RKO (cell line): Measurements from ENCODE around the gene DHRS3.

Experiments
- DNase-seq: peaks from one replicate; pipeline ENCODE4 v3.0.0-alpha.2; 2016; ENCODE audit warnings: low spot score

DHRS3 gene

DNA sequence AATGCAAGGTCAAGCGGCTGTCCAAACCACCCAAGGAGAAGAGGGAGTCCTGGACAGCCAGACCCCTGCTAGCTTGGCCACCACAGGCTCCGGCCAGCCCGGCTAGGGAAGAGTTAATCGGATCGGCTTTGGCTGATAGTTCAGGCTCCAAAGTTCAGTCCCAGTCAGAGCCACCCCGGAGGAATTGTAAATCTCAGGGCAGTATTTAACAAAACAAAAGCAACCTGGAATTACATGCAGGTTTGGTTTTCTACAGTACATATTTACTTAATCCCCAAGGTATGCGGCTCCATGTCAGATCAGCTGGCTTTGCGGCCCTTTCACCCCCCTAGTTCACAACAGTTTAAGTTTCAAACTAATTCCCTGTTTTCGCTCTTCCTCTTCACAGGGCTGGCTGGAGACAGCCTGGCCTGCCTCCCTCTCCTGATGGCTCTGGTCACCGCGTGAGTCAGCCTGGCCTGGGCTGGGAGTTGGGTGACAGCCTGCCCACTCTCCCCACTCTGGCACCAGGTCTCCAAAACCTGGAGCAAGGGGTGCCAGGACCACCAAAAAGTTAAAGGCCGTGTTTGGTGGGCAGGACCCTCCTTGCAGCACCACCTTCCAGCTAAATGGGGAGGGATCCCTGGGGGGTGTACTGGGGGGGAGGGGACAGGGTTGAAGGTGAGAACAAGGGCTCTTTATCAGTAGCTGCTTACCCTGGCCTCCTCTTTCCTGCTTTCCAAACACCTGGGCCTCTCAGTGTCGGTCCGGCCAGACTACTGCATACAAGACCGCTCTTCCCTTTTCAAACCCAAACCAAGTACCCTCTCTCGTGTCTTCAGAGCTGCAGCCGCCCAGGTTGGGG, 1.9 kb downstream of the DHRS3 start:
- DNase-seq: no peak

- DNase-seq: no peak
Measured at GRCh38 chr1:12615159-12615864, 2.7 kb downstream of the DHRS3 start.

GRCh38 chr1:12614402-12615158, 3.4 kb downstream of the DHRS3 start:
- DNase-seq: no peak

DNA sequence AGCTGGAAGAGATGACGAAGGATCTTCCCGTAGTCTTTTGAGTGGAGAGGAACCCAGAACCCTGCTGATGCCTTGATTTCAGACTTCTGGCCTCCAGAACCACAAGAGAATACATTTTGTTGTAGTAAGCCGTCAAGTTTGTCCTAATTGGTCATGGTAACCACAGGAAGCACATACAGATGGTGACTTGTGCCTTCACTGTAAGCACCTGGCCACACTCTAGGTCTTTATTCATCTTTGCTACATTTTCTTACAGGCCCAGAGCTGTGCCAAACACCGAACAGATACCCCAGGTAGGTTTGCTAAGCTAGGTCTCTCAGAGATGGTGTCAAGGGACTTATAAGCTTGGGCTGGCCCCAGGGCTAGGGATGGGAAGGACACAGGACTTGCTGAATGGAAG, 4.8 kb downstream of the DHRS3 start:
- DNase-seq: no peak

DNA sequence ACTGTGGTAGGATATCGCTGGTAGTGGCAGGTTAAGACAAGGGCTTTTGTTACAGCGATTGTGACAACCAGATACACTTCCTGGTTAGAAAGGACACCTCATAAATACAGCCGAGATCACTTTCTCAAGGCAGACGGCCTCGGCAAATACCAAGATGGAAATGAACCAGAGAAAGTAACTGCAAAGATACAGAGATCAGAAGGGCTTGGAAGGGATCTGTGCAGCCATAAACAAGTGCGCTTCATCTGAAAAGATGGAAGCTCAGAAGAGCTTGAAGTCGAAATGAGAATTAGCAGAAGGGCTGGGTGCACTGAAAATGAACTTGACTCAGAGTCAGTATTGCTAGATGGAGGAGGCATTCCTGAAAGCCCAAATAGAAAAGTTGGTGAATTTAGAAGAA, 7.1 kb downstream of the DHRS3 start:
- no peak for DNase-seq

- no peak for DNase-seq
Measured at GRCh38 chr1:12610305-12610935, 7.6 kb downstream of the DHRS3 start.

DNA sequence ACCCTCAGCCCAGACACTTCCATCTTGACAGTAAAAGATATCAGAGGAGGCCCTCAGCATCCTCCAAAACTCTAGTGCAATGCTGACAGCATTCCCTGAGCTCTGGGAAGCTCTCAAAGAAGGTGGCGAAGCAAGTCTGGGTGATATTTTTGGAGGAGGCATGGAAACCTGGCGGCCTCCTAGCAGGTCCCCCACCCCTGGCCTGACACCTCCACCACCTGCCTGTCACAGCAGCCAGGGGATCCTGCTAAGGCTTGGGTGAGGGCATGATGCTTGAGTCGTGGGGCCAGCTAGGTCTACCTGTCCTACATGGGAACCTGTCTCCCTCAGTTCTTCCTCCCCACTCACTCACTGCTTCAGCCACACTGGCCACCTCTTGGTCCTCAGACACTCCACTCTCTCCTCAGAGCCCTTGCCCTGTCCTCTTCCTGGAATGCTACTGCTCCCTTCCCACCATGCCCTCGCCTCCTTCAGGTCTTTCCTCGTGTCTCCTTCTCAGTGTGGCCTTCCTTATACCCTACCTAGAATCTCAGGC, 8.5 kb downstream of the DHRS3 start:
- DNase-seq: no peak

GRCh38 chr1:12608311-12608957, 9.6 kb downstream of the DHRS3 start:
- DNase-seq: no peak

DNA sequence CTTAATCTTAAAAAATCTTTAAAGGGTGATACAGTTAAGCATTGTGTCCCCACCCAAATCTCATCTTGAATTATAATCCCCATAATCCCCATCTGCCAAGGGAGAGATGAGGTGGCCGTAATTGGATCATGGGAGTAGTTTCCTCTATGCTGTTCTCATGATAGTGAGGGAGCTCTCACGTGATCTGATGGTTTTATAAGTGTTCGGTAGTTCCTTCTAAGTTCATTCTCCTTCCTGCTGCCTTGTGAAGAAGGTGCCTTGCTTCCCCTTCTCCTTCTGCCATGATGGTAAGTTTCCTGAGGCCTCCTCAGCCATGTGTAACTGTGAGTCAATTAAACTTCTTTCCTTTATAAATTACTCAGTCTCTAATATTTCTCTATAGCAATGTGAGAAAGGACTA, 10.7 kb downstream of the DHRS3 start:
- no peak for DNase-seq

DNA sequence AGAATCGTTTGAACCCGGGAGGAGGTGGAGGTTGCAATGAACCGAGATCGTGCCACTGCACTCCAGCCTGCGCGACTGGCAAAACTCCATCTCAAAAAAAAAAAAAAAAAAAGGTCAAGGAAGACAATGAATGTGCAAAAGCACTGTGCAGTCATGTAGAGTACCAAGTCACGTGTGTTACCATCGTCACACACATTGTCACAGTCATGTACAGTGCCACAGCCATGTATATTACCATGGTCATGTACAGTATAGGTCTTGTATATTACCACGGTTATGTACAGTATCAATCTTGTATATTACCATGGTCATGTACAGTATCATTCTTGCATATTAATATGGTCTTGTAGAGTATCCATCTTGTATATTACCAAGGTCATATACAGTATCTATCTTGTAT, 13.0 kb downstream of the DHRS3 start:
- no peak for DNase-seq

GRCh38 chr1:12604114-12604874, 13.7 kb downstream of the DHRS3 start:
- peak; percentile 95 for DNase-seq

DNA sequence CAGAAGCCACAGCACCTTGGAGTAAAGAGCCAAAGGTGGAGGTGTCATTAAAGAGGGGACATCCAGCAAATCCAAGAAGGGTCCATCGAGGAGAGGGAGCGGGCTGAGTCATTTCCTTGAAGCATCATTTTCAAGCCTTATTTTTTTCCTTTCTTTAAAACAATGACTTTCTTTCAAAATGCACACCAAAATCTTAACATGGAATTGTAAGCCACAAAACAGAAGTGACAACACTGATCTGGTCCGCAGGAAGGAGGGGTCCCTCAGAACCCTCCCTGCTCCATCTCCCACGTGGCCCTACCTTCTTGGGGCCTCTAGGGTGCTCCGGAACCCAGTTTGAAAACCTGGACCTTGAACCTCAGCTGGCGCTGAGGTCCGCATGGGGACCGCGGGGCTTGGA, 14.8 kb downstream of the DHRS3 start:
- DNase-seq: no peak

- DNase-seq: no peak
Measured at GRCh38 chr1:12602659-12603024, 15.4 kb downstream of the DHRS3 start.

GRCh38 chr1:12601700-12602658, 16.0 kb downstream of the DHRS3 start:
- peak; percentile 62 for DNase-seq

DNA sequence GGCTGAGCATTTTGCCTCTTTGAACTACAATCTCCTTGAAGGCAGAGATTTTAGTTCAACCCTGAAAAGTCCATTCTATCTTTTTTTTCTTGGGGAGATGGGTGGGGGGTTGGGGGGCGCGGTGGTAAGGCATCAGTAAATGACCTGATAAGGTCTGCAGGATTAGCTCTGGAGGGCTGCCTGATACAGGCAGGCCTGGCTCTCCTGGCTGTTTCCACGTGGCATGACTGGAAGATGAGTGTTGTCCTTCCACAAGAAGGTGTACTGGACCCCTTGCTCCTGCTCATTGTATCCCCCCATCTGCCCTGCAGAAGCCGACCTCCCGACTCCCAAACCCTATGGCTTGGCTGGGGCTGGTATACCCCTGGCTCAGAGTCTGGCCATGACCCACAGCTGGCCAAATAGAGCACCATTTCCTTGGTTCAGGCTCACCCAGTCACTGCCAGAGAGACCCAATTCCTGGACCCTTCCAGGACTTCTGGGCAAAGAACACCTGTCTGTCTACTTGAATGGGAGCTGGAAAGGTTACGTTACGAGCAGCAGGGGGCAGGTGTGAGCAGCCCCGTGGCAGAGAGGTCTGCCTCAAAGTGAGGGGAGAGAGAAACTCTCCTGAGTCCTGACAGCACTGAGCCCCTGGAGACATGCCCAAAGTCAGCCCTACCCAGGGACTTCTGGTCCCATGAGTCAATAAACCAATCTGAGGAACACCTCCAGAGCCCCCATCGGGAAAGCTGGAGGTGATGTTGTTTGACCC, 17.0 kb downstream of the DHRS3 start:
- no peak for DNase-seq

GRCh38 chr1:12600335-12600734, 17.7 kb downstream of the DHRS3 start:
- no peak for DNase-seq

GRCh38 chr1:12599657-12600056, 18.4 kb downstream of the DHRS3 start:
- DNase-seq: no peak

DNA sequence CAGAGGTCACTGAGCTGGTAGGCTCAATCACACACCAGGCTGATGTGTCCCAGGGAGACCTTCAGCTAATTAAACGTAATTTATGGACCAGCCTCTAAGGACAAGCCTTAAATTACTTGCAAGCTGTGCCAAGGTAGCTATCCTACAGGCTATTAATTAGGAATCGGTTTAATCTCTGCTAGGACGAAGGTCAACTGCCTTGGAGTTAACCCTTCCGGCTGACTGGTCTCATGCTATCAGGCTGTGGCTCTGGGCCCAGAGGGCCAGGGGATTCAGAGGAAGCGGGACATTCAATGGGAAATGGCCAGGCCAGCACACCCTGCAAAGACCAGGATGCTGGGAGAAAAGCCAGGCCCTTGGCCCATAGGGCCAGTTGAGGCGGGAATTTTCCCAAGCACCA, 19.0 kb downstream of the DHRS3 start:
- no peak for DNase-seq

DNA sequence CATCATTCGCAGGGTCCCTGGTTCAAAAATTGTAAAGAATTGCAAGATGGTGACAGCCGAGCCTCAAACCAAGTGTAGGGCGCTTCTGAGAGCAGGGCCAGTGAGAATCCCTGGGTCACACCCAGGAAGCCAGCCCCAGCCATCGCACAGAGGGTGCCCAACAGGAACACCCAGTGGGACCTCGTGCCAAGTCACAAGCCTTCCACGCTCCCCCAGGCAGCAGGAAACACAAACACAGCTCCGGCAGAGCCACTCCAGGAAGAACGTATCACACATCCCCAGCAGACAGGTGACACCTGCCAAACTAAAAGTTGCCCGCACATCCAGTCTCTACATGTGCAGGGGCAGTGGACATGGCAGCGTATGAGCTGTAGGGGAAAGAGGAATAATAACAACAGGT, 20.2 kb downstream of the DHRS3 start:
- no peak for DNase-seq
